Kidney epithelial cell (primary cell): ENCODE data around the gene PRDM12. TPM values are rescaled to one million over a fixed set of nuclear protein-coding genes. Genes with fewer than 3 reads are reported as not detected.

Source experiments
- DNase-seq: peaks from one replicate; pipeline ENCODE4 v3.0.0-alpha.2; 2010; ENCODE audit warnings: low read depth
- H3K27me3 ChIP-seq: 2 replicates; pipeline ENCODE4 v1.6.0; 2011; ENCODE audit warnings: low read length; ENCODE audit not compliant: control insufficient read depth, insufficient read depth
- H3K36me3 ChIP-seq: 2 replicates; pipeline ENCODE4 v1.5.1; 2011; ENCODE audit warnings: low read length; ENCODE audit not compliant: control insufficient read depth, insufficient read depth
- H3K4me3 ChIP-seq: 2 replicates; pipeline ENCODE4 v1.5.1; 2011; ENCODE audit warnings: low read depth, mild to moderate bottlenecking, control low read depth, low read length
- CTCF ChIP-seq: IDR thresholded peaks from 2 replicates; pipeline ENCODE4 v1.5.1; 2011; ENCODE audit warnings: mild to moderate bottlenecking, moderate library complexity, low read length, control low read depth, inconsistent platforms; ENCODE audit not compliant: insufficient read depth, poor library complexity, severe bottlenecking
- total RNA-seq: library from RNA; depleted of rRNA; stranded (reverse); fragments of >200 nt; gene quantifications from 2 replicates; pipeline ENCODE4 v1.2.3, GENCODE V29; 2015

PRDM12 gene
- total RNA-seq, 1 donor from 2014 or later, result 0.13 TPM

- DNase-seq, result no peak
- H3K36me3 ChIP-seq, result peaks cover 4% of the 10 kb centered on the region
- no peak for TF ChIP-seq CTCF
- no peak overlapping the region for H3K4me3 ChIP-seq
- no peaks in the 10 kb centered on the region for H3K27me3 ChIP-seq
These were observed 29.6 kb upstream of the PRDM12 start for GRCh38 chr9:130634801-130635200.

GRCh38 chr9:130635306-130635705, 29.1 kb upstream of the PRDM12 start:
- DNase-seq, result no peak
- TF ChIP-seq CTCF, result no peak
- Histone ChIP-seq H3K4me3 (no peak overlapping the region), H3K36me3 (peaks cover 3% of the 10 kb centered on the region), H3K27me3 (no peaks in the 10 kb centered on the region)

GRCh38 chr9:130635721-130636647, 28.4 kb upstream of the PRDM12 start:
- Histone ChIP-seq H3K27me3 (no peaks in the 10 kb centered on the region), H3K36me3 (peaks cover 3% of the 10 kb centered on the region), H3K4me3 (no peak overlapping the region)
- DNase-seq, result no peak
- no peak for TF ChIP-seq CTCF

GRCh38 chr9:130636648-130637020, 27.8 kb upstream of the PRDM12 start:
- Histone ChIP-seq H3K36me3 (peaks cover 3% of the 10 kb centered on the region), H3K27me3 (no peaks in the 10 kb centered on the region), H3K4me3 (no peak overlapping the region)
- TF ChIP-seq CTCF, result no peak
- DNase-seq, result no peak

GRCh38 chr9:130638284-130639123, 25.9 kb upstream of the PRDM12 start:
- Histone ChIP-seq H3K36me3 (peaks cover 3% of the 10 kb centered on the region), H3K4me3 (no peak overlapping the region), H3K27me3 (no peaks in the 10 kb centered on the region)
- TF ChIP-seq CTCF, result no peak
- DNase-seq, result no peak
